Fibroblast of gingiva (primary cell): ENCODE measurements around the gene MZT2A.
"Not testable (repeated sequence)": the region's sequence is repeated elsewhere in the genome, so short reads cannot be mapped to it uniquely, and the experiment has no call there.

Source experiments
- DNase-seq: peaks from one replicate; pipeline ENCODE4 v3.0.0-alpha.2; 2011; ENCODE audit warnings: low read depth

MZT2A gene

GRCh38 chr2:131520526-131520925 lies 28.3 kb upstream of the MZT2A start:
- DNase-seq: no peak

DNA sequence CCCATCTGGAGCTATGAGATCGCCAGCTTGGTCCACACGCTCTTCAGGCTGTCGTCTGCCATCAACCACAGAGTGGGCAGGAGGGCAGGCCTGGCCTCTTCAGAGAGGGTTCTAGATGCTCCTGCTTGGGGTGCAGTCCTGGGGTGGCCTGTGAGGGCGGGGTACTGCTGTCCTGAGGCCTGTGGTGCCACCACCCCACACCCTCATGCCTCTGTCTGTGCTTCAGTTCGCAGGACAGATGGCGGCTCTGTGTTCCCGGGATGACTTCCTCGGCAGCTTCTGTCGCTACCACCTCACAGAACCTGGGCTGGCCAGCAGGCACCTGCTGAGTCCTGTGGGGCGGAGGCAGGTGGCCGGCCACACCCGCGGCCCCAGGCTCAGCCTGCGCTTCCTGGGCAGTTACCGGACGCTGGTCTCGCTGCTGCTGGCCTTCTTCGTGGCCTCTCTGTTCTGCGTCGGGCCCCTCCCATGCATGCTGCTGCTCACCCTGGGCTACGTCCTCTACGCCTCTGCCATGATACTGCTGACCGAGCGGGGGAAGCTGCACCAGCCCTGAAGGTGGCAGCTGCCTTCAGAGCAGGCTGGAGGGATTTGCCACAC lies 27.8 kb upstream of the MZT2A start:
- DNase-seq: not testable (repeated sequence)

DNA sequence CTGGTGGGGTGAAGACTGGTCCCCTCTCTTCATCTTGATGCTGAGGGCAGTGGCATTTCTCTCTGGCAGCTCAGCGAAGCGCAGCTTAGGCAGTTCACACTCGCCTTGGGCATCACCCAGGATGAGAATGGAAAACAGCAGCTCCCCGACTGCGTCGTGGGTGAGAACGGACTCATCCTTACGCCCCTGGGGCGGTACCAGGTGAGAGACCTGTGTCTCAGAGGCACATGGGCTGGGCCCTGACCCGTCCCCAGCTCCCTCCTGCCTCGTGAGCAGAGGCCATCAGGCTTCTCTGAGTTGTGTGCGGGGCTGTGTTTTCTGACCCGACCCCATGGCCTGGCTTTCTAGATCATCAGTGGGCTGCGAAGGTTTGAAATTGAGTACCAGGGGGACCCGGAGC lies 27.3 kb upstream of the MZT2A start:
- no peak for DNase-seq

- DNase-seq: not testable (repeated sequence)
Measured at GRCh38 chr2:131518531-131518930, 26.3 kb upstream of the MZT2A start.

DNA sequence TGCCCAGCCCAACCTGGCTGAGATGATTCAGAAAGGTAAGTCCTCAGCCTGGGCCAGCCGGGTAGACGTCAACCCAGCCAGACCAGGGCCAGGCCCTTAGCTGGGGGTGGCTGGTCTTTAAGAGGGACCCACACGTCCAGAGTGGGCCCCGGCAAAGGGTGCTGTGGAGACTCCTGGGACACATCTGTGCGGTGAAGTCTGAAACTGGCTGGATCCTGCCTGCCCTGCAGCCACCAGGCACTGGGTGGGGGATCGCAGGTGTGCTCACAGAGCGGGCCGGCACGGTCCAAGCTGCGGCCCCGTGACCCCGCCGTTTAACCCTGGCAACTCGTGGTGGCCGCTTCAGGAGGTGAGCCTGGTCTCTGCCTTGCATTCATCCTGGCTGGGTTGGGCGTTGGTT lies 25.7 kb upstream of the MZT2A start:
- DNase-seq: not testable (repeated sequence)

GRCh38 chr2:131517106-131517831 lies 25.1 kb upstream of the MZT2A start:
- no peak for DNase-seq

- not testable (repeated sequence) for DNase-seq
Measured at GRCh38 chr2:131516621-131517020, 24.4 kb upstream of the MZT2A start.

DNA sequence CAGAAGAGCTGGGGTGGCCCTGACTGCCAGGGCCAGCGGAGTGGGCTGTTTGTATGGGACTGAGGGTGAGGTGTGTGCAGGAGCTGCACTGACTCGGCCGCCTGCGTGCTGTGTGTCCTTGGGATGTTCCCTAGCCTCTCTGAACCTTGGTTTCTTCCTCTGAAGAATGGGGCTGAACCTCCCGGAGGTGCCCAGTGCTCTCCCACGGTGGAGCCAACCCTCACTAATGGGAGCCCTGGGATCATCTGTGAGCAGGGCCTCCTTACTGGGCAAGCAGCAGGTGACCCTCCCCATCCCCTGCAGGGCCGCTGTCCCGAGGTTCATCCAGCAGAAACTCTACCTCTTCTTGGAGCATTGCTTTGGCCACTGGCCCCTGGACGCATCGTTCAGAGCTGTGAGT lies 23.8 kb upstream of the MZT2A start:
- DNase-seq: no peak

- not testable (repeated sequence) for DNase-seq
Measured at GRCh38 chr2:131515235-131515634, 23.0 kb upstream of the MZT2A start.

DNA sequence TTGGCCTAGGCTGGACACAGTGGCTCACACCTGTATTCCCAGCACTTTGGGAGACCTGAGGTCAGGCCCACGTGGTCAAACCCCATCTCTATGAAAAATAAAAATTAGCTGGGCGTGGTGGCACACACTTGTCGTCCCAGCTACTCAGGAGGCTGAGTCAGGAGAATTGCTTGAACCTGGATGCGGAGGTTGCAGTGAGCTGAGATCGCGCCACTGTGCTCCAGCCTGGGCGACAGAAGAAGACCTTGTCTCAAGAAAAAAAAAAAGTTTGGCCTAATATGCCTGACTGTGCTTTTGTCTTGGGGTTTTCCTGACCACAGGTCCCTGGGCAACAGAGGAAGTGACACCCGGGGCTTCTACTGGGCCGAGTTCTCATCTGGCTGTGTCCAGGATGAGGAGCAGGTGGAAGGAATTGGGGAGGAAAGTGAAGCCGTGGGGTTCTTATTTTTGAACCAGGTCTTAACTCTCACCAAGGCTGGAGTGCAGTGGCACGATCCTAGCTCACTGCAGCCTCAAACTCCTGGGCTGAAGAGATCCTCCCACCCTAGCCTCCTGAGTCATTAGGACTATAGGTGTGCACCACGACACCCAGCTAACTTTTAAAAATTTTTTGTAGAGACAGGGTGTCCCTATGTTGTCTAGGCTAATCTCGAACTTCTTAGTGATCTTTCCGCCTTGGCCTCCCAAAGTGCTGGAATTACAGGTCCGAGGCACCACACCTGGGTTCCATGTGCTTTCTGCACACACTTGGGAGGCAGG lies 22.4 kb upstream of the MZT2A start:
- not testable (repeated sequence) for DNase-seq

- not testable (repeated sequence) for DNase-seq
Measured at GRCh38 chr2:131511969-131512870, 20.0 kb upstream of the MZT2A start.

GRCh38 chr2:131511291-131511968 lies 19.2 kb upstream of the MZT2A start:
- not testable (repeated sequence) for DNase-seq

- DNase-seq: no peak
Measured at GRCh38 chr2:131509615-131510014, 17.4 kb upstream of the MZT2A start.

GRCh38 chr2:131504082-131504750 lies 12.0 kb upstream of the MZT2A start:
- not testable (repeated sequence) for DNase-seq

DNA sequence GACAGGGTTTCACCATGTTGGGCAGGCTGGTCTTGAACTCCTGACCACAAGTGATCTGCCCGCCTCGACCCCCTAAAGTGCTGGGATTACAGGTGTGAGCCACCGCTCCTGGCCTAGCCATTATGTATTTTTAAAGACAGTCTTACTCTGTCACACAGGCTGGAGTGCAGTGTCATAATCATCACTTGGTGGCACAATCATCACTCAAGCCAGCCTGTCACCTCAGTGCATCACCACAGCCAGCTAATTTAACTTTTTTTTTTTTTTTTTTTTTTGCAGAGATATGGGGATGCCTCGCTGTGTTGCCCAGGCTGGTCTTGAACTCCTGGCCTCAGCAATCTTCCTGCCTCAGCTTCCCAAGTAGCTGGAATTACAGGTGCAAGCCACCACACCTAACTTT lies 11.4 kb upstream of the MZT2A start:
- not testable (repeated sequence) for DNase-seq

- DNase-seq: not testable (repeated sequence)
Measured at GRCh38 chr2:131498321-131498973, 6.2 kb upstream of the MZT2A start.

GRCh38 chr2:131495506-131495905 lies 3.3 kb upstream of the MZT2A start:
- DNase-seq: not testable (repeated sequence)

- DNase-seq: no peak
Measured at GRCh38 chr2:131493199-131493968, 1.2 kb upstream of the MZT2A start.

- peak; percentile 84 for DNase-seq
Measured at GRCh38 chr2:131492418-131493198, 411 bp upstream of the MZT2A start.
